GM12873 (cell line): Measurements from ENCODE around the gene FGF12.

Source experiments
- TF ChIP-seq, protein P1 (sequence below): IDR thresholded peaks from 2 replicates; pipeline ENCODE4 v1.5.1; 2012; ENCODE audit warnings: low read depth, mild to moderate bottlenecking, moderate library complexity, low read length, control low read depth; ENCODE audit not compliant: insufficient read depth; ENCODE audit errors: missing control alignments

FGF12 gene

DNA sequence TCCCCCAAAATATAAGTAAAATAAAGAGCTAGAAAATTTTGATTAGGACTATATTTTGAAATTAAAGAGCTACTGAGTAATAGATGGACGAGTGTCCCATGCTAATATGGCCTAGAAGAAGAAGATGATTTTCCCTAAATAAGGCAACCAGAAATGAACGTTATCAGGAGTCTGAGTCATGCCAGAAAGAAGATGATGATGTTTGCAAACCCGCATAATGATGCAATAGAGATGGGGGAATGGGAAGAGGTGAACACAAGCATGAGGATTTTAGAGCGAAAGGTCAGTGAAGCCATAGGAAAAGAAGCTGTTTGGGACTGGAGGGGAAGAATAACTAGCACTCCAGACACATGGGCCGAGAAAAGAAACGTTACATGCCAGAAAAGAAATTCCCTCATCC is 71.7 kb downstream of the FGF12 start:
- TF ChIP-seq, protein P1, sequence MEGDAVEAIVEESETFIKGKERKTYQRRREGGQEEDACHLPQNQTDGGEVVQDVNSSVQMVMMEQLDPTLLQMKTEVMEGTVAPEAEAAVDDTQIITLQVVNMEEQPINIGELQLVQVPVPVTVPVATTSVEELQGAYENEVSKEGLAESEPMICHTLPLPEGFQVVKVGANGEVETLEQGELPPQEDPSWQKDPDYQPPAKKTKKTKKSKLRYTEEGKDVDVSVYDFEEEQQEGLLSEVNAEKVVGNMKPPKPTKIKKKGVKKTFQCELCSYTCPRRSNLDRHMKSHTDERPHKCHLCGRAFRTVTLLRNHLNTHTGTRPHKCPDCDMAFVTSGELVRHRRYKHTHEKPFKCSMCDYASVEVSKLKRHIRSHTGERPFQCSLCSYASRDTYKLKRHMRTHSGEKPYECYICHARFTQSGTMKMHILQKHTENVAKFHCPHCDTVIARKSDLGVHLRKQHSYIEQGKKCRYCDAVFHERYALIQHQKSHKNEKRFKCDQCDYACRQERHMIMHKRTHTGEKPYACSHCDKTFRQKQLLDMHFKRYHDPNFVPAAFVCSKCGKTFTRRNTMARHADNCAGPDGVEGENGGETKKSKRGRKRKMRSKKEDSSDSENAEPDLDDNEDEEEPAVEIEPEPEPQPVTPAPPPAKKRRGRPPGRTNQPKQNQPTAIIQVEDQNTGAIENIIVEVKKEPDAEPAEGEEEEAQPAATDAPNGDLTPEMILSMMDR, result no peak

DNA sequence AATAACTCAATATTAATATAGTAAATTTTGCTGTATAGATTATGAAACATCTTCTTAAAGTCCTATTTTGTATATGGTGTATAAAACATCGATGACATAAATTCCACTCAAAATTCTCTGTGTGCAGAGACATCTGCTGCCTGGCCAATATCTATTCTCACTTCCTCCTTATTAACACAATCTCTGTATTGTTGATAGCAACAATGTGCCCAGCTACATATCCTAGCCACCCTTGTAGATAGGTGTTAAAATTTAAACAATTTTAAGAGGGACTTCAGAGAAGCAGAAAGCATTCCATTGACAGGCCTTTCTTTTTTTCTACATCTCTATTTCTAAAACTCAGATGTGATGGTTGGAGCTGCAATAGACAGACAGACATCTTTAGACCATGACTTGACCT is 72.3 kb downstream of the FGF12 start:
- TF ChIP-seq, protein P1, result no peak

DNA sequence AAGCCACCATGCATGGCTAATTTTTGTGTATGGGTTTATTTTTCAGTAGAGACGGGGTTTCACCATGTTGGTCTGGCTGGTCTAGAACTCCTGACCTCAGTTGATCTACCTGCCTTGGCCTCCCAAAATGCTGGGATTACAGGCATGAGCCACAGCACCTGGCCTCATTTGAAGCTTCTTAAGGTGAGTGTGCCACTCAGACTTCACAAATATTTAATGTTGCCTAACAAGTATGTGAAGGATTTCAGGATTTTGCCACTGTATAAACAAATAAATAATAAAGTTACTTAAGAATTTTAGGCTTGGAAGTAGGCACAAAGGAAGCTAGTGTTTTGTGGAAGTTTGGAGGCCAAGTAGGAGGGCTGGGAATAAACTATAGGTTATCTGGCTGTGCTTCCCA is 73.5 kb downstream of the FGF12 start:
- TF ChIP-seq, protein P1, result no peak

DNA sequence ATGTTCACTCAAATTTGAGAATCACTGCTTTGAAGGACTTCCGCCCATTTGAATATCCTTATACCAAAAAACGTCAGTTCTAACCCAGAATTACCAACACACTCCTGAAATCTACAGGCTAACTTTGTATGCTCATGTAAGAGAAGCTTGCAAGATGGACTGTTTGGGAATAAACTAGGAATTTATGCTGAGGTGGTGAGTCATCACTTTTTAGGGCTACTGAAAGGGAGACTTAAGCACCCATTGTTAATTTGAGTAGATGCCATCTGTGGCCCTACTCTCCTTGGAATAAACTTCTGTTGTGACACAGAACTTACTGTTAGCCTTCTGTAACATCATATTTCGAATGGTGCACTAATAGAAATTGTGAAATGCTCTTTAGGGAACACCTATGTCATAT is 74.6 kb downstream of the FGF12 start:
- TF ChIP-seq, protein P1, result no peak

DNA sequence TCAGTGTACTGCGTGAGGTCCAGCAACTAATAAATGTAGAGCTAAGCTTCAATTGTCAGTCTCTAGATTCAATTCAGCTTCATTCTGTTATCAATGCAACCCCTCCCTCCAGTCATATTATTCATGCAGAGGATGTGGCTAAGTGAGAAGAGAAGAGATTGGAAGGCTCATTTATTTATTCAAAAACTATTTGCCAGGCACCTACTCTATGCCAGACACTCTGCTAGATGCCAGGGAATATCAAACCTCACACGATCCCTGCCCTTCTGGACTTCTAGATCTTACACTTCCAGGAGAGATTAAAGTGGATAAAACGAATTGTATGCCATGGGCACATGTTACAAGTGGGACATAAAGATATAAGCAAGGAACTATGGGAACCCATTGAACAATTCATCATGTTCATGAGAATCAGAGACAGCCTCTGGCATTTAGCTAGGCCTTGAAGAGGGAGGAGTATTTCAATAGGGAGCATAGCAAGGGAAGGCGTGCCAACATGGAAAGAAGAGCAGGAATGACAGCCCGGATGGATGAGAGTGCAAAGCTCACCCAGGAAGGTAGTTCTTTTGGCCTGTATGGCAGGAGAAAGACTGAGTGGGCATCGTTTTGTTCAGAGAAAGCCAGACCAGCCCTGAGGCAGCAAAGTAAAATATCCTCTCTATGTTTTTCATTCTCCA is 75.4 kb downstream of the FGF12 start:
- TF ChIP-seq, protein P1, result no peak

DNA sequence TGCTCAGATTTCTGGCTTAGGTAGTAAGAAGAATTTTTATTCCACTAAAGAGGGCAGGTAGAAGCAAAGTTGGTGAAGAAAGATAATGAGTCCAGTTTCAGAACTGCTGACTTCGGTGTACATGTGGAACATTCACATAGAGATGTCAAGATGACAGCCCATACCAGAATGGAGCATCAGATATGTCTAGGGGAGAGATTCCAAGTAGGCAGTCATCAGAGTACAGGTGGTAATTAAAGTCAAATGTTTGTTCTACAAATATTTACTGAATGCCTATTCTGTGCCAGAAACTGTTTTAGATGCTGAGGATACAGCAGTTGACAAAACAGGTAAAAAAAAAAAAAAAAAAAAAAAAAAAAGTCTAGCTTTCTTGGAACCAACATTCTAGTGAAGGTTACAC is 81.9 kb downstream of the FGF12 start:
- TF ChIP-seq, protein P1, result no peak

DNA sequence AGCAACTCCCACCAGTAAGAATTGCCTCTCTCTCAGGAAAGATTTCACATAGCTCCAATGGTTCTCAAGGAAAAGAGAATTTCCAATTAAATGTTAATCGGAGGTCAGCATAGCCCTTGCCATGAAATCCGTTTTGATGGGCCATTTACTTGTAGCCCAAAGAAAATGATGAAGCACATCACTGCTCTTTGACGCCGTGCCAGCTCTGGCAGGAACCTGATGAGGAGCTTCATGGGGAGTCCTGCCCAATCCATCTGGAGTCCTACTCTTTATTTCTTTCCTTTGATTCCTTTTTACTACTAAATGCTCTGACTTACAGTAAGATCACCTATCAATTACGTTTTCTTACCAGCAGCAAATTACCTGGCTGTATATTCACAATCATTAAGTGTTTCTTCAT is 84.7 kb downstream of the FGF12 start:
- TF ChIP-seq, protein P1, result no peak

DNA sequence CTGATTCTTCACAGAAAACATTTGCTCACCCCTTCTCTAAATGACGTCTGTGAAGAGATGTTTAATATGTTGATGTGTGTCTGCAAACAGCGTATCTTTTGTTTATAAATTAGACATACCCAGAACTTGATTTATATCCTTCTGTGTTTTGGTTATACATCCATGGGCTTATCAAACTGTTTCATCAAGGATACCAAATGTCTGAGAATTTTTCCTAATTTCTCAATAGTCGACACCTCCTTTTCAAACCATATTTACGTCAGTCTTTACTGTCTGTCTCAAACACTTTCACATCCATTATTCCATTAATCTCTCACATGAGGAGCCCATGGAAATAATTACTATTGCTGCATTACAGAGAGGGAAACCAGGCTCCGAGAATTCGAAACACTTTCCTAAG is 85.4 kb downstream of the FGF12 start:
- TF ChIP-seq, protein P1, result no peak
